Uterus (tissue), 2 donors: ENCODE data around the gene OTOS.

Source experiments
- POLR2A ChIP-seq, 2 donors: fragments of 450-650 bp; IDR thresholded peaks; one replicate each; pipeline ENCODE4 v1.6.1; 2016; ENCODE audit warnings: antibody characterized with exemption in 2 of 2, mild to moderate bottlenecking in 1 of 2, moderate library complexity in 1 of 2
- TF ChIP-seq, protein P1 (sequence below), 4 experiments: fragments of 200-600 bp in 2 of 4; fragments of 450-650 bp in 2 of 4; sonication (generic) in 2 of 4; IDR thresholded peaks; one replicate each; pipeline ENCODE4 v1.5.1; 2016 to 2019; ENCODE audit warnings: antibody characterized with exemption in 4 of 4, mild to moderate bottlenecking in 2 of 4, moderate library complexity in 1 of 4

DNA sequence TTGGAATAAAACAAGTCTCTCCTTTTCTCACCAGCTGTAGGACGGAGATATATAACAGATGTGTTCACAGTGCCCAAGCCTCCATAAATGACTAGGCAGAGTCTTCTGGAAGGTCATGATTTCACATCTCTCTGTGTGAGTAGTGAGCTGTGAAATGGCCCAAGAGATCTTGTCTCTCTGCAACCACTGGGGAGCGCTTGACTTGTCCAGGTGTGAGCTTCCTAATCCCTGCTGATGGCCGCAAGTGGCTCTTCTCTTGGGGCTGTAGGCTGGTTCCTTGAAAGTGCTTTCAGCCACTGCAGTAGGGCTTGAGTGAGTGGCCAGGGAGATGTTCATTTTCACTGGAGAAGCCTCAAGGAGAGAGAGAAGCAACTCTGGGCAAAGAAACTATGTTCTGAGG lies 38.1 kb upstream of the OTOS start:
- TF ChIP-seq, protein P1, sequence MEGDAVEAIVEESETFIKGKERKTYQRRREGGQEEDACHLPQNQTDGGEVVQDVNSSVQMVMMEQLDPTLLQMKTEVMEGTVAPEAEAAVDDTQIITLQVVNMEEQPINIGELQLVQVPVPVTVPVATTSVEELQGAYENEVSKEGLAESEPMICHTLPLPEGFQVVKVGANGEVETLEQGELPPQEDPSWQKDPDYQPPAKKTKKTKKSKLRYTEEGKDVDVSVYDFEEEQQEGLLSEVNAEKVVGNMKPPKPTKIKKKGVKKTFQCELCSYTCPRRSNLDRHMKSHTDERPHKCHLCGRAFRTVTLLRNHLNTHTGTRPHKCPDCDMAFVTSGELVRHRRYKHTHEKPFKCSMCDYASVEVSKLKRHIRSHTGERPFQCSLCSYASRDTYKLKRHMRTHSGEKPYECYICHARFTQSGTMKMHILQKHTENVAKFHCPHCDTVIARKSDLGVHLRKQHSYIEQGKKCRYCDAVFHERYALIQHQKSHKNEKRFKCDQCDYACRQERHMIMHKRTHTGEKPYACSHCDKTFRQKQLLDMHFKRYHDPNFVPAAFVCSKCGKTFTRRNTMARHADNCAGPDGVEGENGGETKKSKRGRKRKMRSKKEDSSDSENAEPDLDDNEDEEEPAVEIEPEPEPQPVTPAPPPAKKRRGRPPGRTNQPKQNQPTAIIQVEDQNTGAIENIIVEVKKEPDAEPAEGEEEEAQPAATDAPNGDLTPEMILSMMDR (IDR thresholded peaks at IDR 0.05): no peak
- TF ChIP-seq POLR2A (IDR thresholded peaks at IDR 0.05): no peak
